Mucosa of descending colon (tissue), 3 donors: ENCODE data around the gene DHRS9. TPM values are rescaled to one million over a fixed set of nuclear protein-coding genes. Genes with fewer than 3 reads are reported as not detected.

Experiments used
- ATAC-seq: fragments of 200-7000 bp; cut with Tn5 transposase; one replicate; pipeline ENCODE4 v1.9.1; 2020; ENCODE audit warnings: mild to moderate bottlenecking, moderate library complexity
- DNase-seq, 3 donors: peaks; one replicate each; pipeline ENCODE4 v3.0.0-alpha.2; 2020
- H3K36me3 ChIP-seq: fragments of 200-600 bp; one replicate; pipeline ENCODE4 v1.8.0; 2021; ENCODE audit warnings: low read depth, mild to moderate bottlenecking
- H3K4me1 ChIP-seq: fragments of 200-600 bp; one replicate; pipeline ENCODE4 v1.8.0; 2021; ENCODE audit warnings: low read depth, mild to moderate bottlenecking
- H3K4me3 ChIP-seq: fragments of 200-600 bp; one replicate; pipeline ENCODE4 v1.8.0; 2021; ENCODE audit warnings: mild to moderate bottlenecking
- H3K9me3 ChIP-seq: fragments of 200-600 bp; one replicate; pipeline ENCODE4 v1.8.0; 2021; ENCODE audit warnings: mild to moderate bottlenecking
- CTCF ChIP-seq: fragments of 200-600 bp; IDR thresholded peaks from one replicate; pipeline ENCODE4 v1.8.0; 2022; ENCODE audit warnings: antibody characterized with exemption, mild to moderate bottlenecking
- intact Hi-C, 2 donors: fragments of 100-400 bp; cut with DNase I in 1 of 2; cut with micrococcal nuclease in 1 of 2; formaldehyde crosslinking; loops; one replicate each; pipeline versions ENCODE4 v1.11.0 to v1.11.1; 2022; cut with DNase I, micrococcal nuclease
- total RNA-seq, 3 donors: library from RNA; stranded (reverse); fragmentation: NEBNext Ultra II Directional in 2 of 3; extraction: Animal tissue kit (Norgen Biotek cat#: 25700) in 2 of 3; gene quantifications; one replicate each; pipeline versions ENCODE4 v1.2.1 to v1.2.4, GENCODE V29; 2021 to 2023
- donor health status: DM: no; HTN: no; CAD: no; lungs with moderate emphysema.
- donor health status: DM: no; HTN: no; CAD: no.
- donor health status: DM: no; HTN: yes; CAD: no.

DHRS9 gene
- total RNA-seq, 3 donors from 2014 or later = 92.0 to 219 (median 160) TPM

GRCh38 chr2:169139145-169139544, 69.8 kb downstream of the DHRS9 start:
- no peak for DNase-seq
- intact Hi-C loops = loop anchor here in 1 of 2 donors (10.0 kb wide), 1 partner anchor 174 kb away; no protein-coding TSS in a partner anchor
- Histone ChIP-seq H3K4me3 (no peak overlapping the region), H3K9me3 (no peaks in the 10 kb centered on the region), H3K36me3 (no peaks in the 10 kb centered on the region), H3K4me1 (no peaks in the 10 kb centered on the region)
- no peak for ATAC-seq
- TF ChIP-seq CTCF = no peak

- Histone ChIP-seq H3K9me3 (no peaks in the 10 kb centered on the region), H3K4me3 (no peak overlapping the region), H3K36me3 (no peaks in the 10 kb centered on the region), H3K4me1 (no peaks in the 10 kb centered on the region)
- DNase-seq (no peak), ATAC-seq (no peak)
- intact Hi-C loops = loop anchor here in 1 of 2 donors (10.0 kb wide), 1 partner anchor 175 kb away; no protein-coding TSS in a partner anchor
- no peak for TF ChIP-seq CTCF
Measured at GRCh38 chr2:169139993-169140767, 70.8 kb downstream of the DHRS9 start.

GRCh38 chr2:169141713-169142352, 72.5 kb downstream of the DHRS9 start:
- no peaks in the 10 kb centered on the region for H3K36me3 ChIP-seq
- DNase-seq (peak in 2 of 3 donors; percentile 29 to 87), ATAC-seq (peak; percentile 89)
- intact Hi-C loops = no loop called here
- no peaks in the 10 kb centered on the region for H3K9me3 ChIP-seq
- H3K4me1 ChIP-seq = no peaks in the 10 kb centered on the region
- H3K4me3 ChIP-seq = no peak overlapping the region
- peak; percentile 69 for TF ChIP-seq CTCF

DNA sequence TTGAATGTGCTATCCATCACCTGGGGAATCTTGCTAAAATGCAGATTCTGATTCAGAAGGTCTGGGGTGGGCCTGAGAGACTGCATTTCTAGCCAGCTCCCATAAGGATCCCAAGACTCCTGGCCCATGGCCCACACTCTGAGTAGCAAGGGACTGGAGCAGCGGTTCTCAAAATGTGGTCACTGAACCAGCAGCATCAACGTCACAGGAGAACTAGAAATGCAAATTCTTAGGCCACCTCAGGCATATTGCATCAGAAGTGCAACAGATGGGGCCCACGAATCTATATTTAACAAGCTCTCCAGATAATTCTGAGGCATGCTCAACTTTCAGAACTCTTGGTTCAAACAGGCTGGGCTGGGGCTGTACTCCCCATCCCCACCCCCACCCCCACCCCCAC, 74.6 kb downstream of the DHRS9 start:
- TF ChIP-seq CTCF = no peak
- no peak for DNase-seq
- intact Hi-C loops = no loop called here
- ATAC-seq = no peak
- H3K4me1 ChIP-seq = no peaks in the 10 kb centered on the region
- no peaks in the 10 kb centered on the region for H3K36me3 ChIP-seq
- H3K4me3 ChIP-seq = no peak overlapping the region
- H3K9me3 ChIP-seq = no peaks in the 10 kb centered on the region

Other genes starting within 250 kb of the DHRS9 start
- gene SPC25, start 179.1 kb upstream of the DHRS9 start, total RNA-seq = 1 to 10 TPM in 2 of 3 donors, under 1 TPM in 1; 0.66 to 6.7 (median 2.5) TPM
- gene G6PC2, start 168.3 kb upstream of the DHRS9 start, total RNA-seq = not detected
- 10 to 100 TPM in 1 of 3 donors, 1 to 10 TPM in 2; 1.2 to 21.7 (median 4.6) TPM for gene ABCB11, start 38.2 kb upstream of the DHRS9 start, total RNA-seq